Gastroesophageal sphincter (tissue), 3 donors: Measurements from ENCODE around the gene ZNF780B.

Experiments
- CTCF ChIP-seq, 4 experiments: fragments of 200-600 bp in 2 of 4; fragments of 450-650 bp in 2 of 4; sonication (generic) in 1 of 4; IDR thresholded peaks; one replicate each; pipeline ENCODE4 v1.5.1; 2017 to 2019; ENCODE audit warnings: antibody characterized with exemption in 4 of 4, mild to moderate bottlenecking in 2 of 4, moderate library complexity in 2 of 4
- EP300 ChIP-seq: sonication (generic); formaldehyde crosslinking; IDR thresholded peaks from one replicate; pipeline ENCODE4 v1.6.1; 2017; ENCODE audit warnings: antibody characterized with exemption, mild to moderate bottlenecking
- POLR2AphosphoS5 ChIP-seq: sonication (generic); formaldehyde crosslinking; IDR thresholded peaks from one replicate; pipeline ENCODE4 v1.6.1; 2017; ENCODE audit warnings: antibody characterized with exemption

GRCh38 chr19:40055832-40056504 lies at the start of gene ZNF780B:
- no peak for TF ChIP-seq CTCF (IDR thresholded peaks at IDR 0.05)
- no peak for TF ChIP-seq EP300
- TF ChIP-seq POLR2AphosphoS5 = peak; percentile 4
